Stimulated activated CD8-positive, alpha-beta memory T cell treated with anti-CD3 and anti-CD28 coated beads, Interleukin-7, amount 100 ng/mL, for 48 hours (primary cell): ENCODE results near the gene MOB3B.
"Not testable (repeated sequence)": the region's sequence is repeated elsewhere in the genome, so short reads cannot be mapped to it uniquely, and the experiment has no call there.

Experiments
- DNase-seq, 2 donors: peaks; one replicate each; pipeline ENCODE4 v3.0.0-alpha.2; 2020; ENCODE audit warnings: low read depth in 1 of 2; ENCODE audit errors: extremely low read depth in 1 of 2

The MOB3B gene

GRCh38 chr9:27519466-27520465, 9.8 kb downstream of the MOB3B start:
- no peak for DNase-seq

DNA sequence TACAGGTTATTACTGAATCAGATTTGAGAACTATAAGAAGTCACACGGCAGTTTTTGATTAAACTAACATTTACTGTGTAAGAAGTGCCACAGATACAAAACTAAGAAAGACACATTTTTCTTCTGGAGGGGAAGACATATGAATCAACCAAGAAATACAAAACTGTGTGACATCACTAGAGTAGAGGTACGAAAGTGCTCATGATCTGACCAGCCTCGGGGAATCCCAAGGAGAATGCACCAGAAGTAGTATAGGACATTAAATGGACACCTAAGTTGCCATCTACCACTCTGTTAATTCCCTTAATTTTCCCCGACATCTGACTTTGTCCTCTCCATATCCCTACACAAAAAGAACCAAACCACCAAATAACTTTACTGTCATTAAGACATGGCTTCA, 10.8 kb downstream of the MOB3B start:
- DNase-seq = no peak

DNA sequence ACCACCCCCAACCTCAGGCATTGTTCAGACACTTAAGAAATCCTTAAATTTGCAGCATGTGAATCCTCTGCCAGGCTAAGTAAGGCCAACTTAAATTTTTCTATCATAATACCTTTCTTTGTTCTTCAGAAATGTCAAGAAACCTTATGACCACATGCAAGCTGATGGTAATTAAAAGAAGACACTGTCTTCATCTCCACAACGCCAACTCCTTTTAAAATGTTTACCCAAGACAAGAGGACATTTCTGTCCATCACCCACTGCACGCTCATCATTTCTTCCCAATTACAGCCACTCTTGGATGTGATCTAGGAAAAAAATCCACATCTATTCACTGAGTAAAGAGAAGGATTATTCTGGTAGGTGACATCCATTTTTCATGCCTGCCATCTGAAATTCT, 11.6 kb downstream of the MOB3B start:
- DNase-seq = no peak

DNA sequence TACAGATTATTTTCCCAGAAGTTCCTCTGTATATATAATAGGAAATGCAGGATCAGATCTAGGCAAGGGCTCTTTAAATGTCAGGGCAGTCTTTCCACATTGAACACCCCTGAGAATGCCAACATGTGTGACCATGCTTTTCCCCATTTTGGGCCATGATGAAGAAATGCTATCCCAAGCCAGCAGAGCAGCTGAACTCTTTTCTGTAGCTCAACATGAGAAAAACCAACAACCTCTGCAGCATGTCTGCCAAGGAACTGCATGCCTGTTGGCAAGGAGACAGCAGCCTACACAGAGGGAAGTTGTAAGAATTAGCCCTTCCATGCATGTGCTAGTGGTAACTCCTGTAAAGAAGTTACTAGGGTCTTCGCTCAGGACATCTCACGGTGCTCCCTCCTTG, 15.1 kb downstream of the MOB3B start:
- no peak for DNase-seq

DNA sequence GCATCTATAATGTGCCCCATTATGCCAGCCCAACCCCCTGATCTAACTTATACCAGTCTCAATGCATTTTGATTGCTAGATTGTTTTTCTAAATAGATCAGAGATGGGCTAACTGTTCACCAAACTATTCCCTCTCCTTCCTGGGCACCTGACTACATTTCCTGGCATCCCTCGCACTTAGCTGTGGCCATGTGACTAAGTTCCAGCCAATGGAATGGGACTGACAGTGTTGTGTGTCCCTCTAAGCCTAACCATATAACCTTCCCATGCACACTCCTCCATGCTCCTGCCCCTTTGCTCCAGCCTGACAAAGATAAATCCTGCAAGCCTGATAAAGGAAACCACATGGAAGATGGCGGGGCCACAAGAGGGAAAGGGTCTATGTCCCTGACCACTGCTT, 17.8 kb downstream of the MOB3B start:
- no peak for DNase-seq

GRCh38 chr9:27510780-27511179, 18.8 kb downstream of the MOB3B start:
- DNase-seq = no peak

DNA sequence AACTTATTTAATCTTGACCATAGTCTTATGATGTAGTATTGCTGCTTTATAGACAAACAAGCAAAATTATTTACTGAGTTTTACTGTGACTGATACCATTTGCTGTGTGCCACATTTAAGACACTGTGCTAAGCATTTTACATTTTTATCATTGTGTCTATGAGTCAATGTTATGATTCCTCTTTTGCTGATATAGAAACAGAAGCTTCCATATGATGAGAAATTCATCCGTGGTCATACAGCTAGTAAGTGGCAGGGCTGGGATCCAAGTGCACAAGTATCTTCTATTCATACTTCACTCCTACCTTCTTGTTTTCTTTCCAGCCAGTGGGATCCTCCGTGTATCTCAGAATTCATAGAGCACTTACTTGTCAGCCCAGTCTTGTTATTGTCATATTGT, 22.6 kb downstream of the MOB3B start:
- no peak for DNase-seq

- DNase-seq = no peak
Measured at GRCh38 chr9:27505744-27506161, 23.9 kb downstream of the MOB3B start.

DNA sequence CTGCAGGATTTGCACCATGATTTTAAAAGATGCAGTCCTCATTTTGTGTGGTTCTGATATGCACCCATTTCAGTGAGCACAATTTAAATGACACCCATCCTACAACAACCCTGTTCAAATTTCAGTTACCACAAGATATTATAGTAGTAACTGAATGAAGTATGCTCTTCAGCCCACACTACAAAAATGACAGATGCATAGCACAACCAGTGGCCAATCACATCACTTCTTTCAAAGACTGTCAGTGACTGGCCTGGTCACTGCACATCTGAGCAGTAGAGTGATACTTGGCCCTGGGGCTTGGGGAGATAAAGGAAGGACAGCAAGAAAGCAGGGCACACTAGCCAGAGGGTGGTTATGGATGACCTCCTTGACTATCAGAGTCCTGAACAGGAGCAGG, 25.4 kb downstream of the MOB3B start:
- no peak for DNase-seq

- DNase-seq = no peak
Measured at GRCh38 chr9:27503623-27504022, 26.0 kb downstream of the MOB3B start.

DNA sequence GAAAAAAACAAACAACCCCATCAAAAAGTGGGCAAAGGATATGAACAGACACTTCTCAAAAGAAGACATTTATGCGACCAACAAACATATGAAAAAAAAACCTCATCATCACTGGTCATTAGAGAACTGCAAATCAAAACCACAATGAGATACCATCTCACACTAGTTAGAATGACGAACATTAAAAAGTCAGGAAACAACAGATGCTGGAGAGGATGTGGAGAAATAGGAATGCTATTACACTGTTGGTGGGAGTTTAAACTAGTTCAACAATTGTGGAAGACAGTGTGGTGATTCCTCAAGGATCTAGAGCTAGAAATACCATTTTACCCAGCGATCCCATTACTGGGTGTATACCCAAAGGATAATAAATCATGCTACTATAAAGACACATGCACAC, 28.7 kb downstream of the MOB3B start:
- not testable (repeated sequence) for DNase-seq

- no peak for DNase-seq
Measured at GRCh38 chr9:27499451-27499850, 30.2 kb downstream of the MOB3B start.

- DNase-seq = no peak
Measured at GRCh38 chr9:27497883-27498417, 31.7 kb downstream of the MOB3B start.

DNA sequence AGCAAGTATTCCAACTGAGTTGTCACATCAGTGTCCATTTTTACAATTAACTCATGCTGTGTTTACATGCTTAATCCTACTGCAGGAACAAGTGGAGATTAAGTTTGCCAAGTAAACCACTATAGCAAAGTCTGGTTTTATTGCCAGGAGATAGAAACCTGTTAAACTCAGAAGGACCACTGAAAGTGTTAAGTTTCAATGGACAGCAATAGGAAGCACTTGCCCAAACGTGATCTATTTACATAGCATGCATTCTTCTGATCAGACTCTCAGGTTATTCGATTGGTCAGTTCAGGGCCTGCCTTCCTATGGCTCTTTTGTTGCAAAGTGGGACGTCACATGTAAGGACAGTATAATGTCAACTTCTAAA, 33.5 kb downstream of the MOB3B start:
- DNase-seq = no peak

DNA sequence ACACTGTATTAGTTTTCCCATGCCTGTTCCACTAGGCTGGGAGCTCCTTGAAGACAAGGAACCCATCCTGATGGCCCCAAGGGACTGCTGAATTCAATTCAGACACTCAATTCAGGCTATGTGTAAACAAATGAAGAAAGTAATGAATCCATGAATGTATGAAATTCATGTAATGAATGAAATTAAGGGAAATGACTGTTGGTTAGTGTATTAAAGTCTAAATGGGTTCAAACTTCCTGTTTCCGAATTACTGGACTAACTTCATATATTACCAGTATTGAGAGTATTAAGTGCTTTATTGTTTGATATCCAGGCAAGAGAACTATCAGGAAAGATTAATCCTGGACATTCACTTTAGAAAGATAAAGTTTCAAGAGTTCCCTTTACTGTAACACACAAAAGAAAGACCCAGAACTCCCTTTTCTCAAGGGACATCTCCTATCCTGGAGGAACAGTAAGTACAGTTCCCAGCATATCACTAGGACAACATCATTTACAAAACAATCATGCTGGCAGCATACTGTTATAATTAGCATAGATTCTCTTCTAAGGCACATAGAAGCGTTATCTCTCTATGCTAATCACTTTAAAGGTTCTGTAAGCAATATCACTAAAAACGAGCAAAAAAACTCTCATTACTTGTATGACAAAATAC, 34.0 kb downstream of the MOB3B start:
- no peak for DNase-seq

GRCh38 chr9:27491154-27491553, 38.5 kb downstream of the MOB3B start:
- no peak for DNase-seq

- DNase-seq = no peak
Measured at GRCh38 chr9:27489087-27489876, 40.3 kb downstream of the MOB3B start.

DNA sequence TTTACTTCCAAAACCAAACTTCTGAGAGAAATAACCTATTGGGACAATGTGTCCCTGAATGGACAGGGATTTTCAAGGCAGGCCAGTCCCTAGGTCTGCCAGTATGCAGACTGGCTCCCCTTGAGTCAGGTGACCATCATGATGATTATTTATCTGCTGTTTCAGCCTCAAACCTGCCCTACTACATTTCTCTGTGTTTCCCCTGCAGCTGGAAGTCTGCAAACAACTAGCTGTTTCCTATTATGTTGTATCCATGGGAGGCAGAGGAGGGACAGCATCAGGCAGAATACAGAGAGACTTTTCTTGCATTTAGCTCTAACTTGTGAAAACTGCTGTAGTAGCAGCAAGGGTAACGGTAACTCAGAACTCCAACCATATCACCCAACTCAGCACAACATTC, 41.7 kb downstream of the MOB3B start:
- no peak for DNase-seq

DNA sequence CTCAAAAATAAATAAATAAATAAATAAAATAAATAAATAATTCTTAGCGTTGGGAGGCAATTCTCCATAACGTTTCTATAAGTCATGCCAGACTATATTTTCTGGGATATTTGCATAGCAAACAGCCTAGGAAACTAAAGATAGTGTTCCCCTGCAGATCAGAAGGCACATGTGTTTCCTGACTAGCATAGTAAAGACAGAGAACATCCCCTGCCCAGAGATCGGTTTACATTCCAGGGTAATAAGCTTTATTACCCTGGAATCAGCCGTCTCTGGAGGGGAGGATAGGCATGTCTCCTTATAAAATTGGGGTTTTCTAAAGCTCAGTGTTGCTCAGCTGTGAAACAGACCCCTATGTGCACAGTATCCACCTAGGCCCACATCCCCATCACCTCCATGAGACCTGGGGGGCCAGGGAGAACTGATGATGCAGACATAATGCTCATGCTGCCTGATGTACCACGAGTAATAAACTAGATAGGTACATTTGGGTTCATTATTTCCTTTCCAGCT, 42.4 kb downstream of the MOB3B start:
- no peak for DNase-seq

GRCh38 chr9:27485158-27485557, 44.5 kb downstream of the MOB3B start:
- DNase-seq = no peak

GRCh38 chr9:27483576-27483975, 46.0 kb downstream of the MOB3B start:
- no peak for DNase-seq
